ENCODE results near the gene METTL16.

DNA sequence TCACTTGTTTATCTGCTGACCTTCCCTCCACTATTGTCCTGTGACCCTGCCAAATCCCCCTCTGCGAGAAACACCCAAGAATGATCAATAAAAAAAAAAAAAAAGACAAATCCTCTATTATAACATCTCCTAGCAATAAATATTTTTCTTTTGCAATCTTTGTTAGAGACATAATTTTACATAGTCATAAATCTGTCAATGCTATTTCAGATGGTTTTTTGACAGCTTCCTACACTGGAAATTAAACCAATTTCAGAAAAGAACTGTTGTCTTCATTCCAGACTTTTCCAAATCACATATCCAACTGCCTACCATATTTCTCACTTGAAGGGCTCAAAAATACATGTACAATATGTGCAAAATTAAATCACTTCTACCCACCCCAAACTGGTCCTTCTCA lies 3.7 kb downstream of the METTL16 start:
- TF ChIP-seq CHD2 (IDR thresholded peaks at IDR 0.05; ENCODE audit: low read depth, low read length) = no peak
- TF ChIP-seq, protein P1, sequence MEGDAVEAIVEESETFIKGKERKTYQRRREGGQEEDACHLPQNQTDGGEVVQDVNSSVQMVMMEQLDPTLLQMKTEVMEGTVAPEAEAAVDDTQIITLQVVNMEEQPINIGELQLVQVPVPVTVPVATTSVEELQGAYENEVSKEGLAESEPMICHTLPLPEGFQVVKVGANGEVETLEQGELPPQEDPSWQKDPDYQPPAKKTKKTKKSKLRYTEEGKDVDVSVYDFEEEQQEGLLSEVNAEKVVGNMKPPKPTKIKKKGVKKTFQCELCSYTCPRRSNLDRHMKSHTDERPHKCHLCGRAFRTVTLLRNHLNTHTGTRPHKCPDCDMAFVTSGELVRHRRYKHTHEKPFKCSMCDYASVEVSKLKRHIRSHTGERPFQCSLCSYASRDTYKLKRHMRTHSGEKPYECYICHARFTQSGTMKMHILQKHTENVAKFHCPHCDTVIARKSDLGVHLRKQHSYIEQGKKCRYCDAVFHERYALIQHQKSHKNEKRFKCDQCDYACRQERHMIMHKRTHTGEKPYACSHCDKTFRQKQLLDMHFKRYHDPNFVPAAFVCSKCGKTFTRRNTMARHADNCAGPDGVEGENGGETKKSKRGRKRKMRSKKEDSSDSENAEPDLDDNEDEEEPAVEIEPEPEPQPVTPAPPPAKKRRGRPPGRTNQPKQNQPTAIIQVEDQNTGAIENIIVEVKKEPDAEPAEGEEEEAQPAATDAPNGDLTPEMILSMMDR (IDR thresholded peaks at IDR 0.05 in 2 of 3, conservative IDR thresholded peaks at IDR 0.05 in 1 of 3; ENCODE audit: insufficient read depth in 2 of 3, low read depth in 1 of 3, low read length in 3 of 3) = no peak
- TF ChIP-seq BCL6 (CRISPR knock-in tag; IDR thresholded peaks at IDR 0.05) = no peak
- no peak for TF ChIP-seq MAZ (CRISPR knock-in tag; conservative IDR thresholded peaks at IDR 0.05 in 1 of 2, IDR thresholded peaks at IDR 0.05 in 1 of 2)
- no peak for TF ChIP-seq EZH2 (IDR thresholded peaks at IDR 0.05; ENCODE audit: borderline replicate concordance, low read depth, low read length)
- TF ChIP-seq, protein P2, sequence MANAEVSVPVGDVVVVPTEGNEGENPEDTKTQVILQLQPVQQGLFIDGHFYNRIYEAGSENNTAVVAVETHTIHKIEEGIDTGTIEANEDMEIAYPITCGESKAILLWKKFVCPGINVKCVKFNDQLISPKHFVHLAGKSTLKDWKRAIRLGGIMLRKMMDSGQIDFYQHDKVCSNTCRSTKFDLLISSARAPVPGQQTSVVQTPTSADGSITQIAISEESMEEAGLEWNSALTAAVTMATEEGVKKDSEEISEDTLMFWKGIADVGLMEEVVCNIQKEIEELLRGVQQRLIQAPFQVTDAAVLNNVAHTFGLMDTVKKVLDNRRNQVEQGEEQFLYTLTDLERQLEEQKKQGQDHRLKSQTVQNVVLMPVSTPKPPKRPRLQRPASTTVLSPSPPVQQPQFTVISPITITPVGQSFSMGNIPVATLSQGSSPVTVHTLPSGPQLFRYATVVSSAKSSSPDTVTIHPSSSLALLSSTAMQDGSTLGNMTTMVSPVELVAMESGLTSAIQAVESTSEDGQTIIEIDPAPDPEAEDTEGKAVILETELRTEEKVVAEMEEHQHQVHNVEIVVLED (CRISPR knock-in tag; IDR thresholded peaks at IDR 0.05) = no peak
- TF ChIP-seq SP2 (IDR thresholded peaks at IDR 0.05; ENCODE audit: extremely low read depth, low read depth, low read length, poor library complexity, severe bottlenecking) = no peak
- no peak for TF ChIP-seq POU5F1 (IDR thresholded peaks at IDR 0.05; ENCODE audit: borderline replicate concordance, low read depth, low read length, partially characterized antibody)
- no peak for TF ChIP-seq MCM2 (IDR thresholded peaks at IDR 0.05; ENCODE audit: low read depth)

All from K562 (cell line).